A549 (cell line): ENCODE measurements around the gene SLC35B4. TPM values are rescaled to one million over a fixed set of nuclear protein-coding genes. Genes with fewer than 3 reads are reported as not detected.

Experiments
- ATAC-seq, 2 experiments: fragments of 200-7000 bp in 1 of 2; fragments of >200 bp in 1 of 2; cut with Nextera tagmentation in 1 of 2; cut with Tn5 transposase in 1 of 2; 3 replicates each; pipeline versions ENCODE4 v1.8.0 to v1.9.1; 2018 to 2020; ENCODE audit warnings: mild to moderate bottlenecking in 1 of 2, moderate library complexity in 1 of 2
- CTCF ChIA-PET: fragments of 300-600 bp; sonication (Branson Sonifier 250); formaldehyde crosslinking; extraction: SDS; loops from one replicate; lab custom pipeline; 2021; ENCODE audit warnings: antibody characterized with exemption, inconsistent platforms; lab: Yijun Ruan, JAX
- POLR2A ChIA-PET: fragments of 350-600 bp; formaldehyde crosslinking; extraction: SDS; loops from one replicate; lab custom pipeline; 2021; ENCODE audit warnings: antibody characterized with exemption, inconsistent platforms; lab: Yijun Ruan, JAX
- DNase-seq, 2 experiments: peaks; one replicate each; pipeline versions ENCODE4 v3.0.0 to v3.0.0-alpha.2; 2011 to 2016; ENCODE audit warnings: low read depth in 1 of 2, low spot score in 1 of 2
- FAIRE-seq: peaks from 2 replicates; lab custom pipeline; 2011; peaks lifted over from hg19 to GRCh38; lab: Jason Lieb, UNC
- H3K27ac ChIP-seq, 2 experiments: fragments of >200 bp; sonication (Bioruptor Twin); formaldehyde crosslinking; 3 replicates each; pipeline ENCODE4 v1.5.1; 2016 to 2017
- H3K4me1 ChIP-seq: fragments of >200 bp; sonication (Bioruptor Twin); formaldehyde crosslinking; 3 replicates; pipeline ENCODE4 v1.6.1; 2016
- H3K4me2 ChIP-seq: fragments of >200 bp; sonication (Bioruptor Twin); formaldehyde crosslinking; 3 replicates; pipeline ENCODE4 v1.6.1; 2016
- H3K4me3 ChIP-seq: fragments of >200 bp; sonication (Bioruptor Twin); formaldehyde crosslinking; 3 replicates; pipeline ENCODE4 v1.5.1; 2016
- H3K9me3 ChIP-seq: fragments of >200 bp; sonication (Bioruptor Twin); formaldehyde crosslinking; 3 replicates; pipeline ENCODE4 v1.6.1; 2016
- CEBPB ChIP-seq, 2 experiments: fragments of >200 bp in 1 of 2; sonication (Bioruptor Twin) in 1 of 2; formaldehyde crosslinking in 1 of 2; IDR thresholded peaks; 2 replicates each; pipeline ENCODE4 v1.6.1; 2012 to 2016
- CTCF ChIP-seq: fragments of >200 bp; sonication (Bioruptor Twin); formaldehyde crosslinking; IDR thresholded peaks from 3 replicates; pipeline ENCODE4 v1.5.1; 2016
- ESRRA ChIP-seq: fragments of 150-350 bp; IDR thresholded peaks from 2 replicates; pipeline ENCODE4 v1.6.1; 2014; ENCODE audit warnings: mild to moderate bottlenecking, low read length, borderline replicate concordance
- FOSL2 ChIP-seq, 2 experiments: fragments of 450-650 bp in 1 of 2; fragments of >200 bp in 1 of 2; sonication (Bioruptor Twin) in 1 of 2; formaldehyde crosslinking; IDR thresholded peaks; 2 replicates each; pipeline versions ENCODE4 v1.5.0 to v1.6.1; 2016 to 2020; ENCODE audit warnings: mild to moderate bottlenecking in 1 of 2, moderate library complexity in 1 of 2
- HES2 ChIP-seq: fragments of >200 bp; sonication (Bioruptor Twin); formaldehyde crosslinking; IDR thresholded peaks from 2 replicates; pipeline ENCODE4 v1.6.1; 2016
- HOXA7 ChIP-seq: fragments of 250-450 bp; sonication (Bioruptor Pico); IDR thresholded peaks from 2 replicates; pipeline ENCODE4 v1.5.0; 2020; ENCODE audit warnings: mild to moderate bottlenecking, moderate library complexity
- JUNB ChIP-seq: fragments of >200 bp; sonication (Bioruptor Twin); formaldehyde crosslinking; IDR thresholded peaks from 2 replicates; pipeline ENCODE4 v1.6.1; 2016
- MAFK ChIP-seq: fragments of 450-650 bp; IDR thresholded peaks from 2 replicates; pipeline ENCODE4 v1.6.1; 2014; ENCODE audit not compliant: partially characterized antibody
- NR3C1 ChIP-seq: fragments of >200 bp; sonication (Bioruptor Twin); formaldehyde crosslinking; IDR thresholded peaks from 3 replicates; pipeline ENCODE4 v1.6.1; 2017
- PHF8 ChIP-seq: fragments of 200-600 bp; sonication (generic); IDR thresholded peaks from 2 replicates; pipeline ENCODE4 v1.6.1; 2016; ENCODE audit warnings: low read depth, mild to moderate bottlenecking, antibody characterized with exemption, moderate library complexity, borderline replicate concordance
- POLR2A ChIP-seq: IDR thresholded peaks from 2 replicates; pipeline ENCODE4 v1.6.1; 2012; ENCODE audit warnings: mild to moderate bottlenecking, low read length
- RCOR1 ChIP-seq: fragments of 150-350 bp; IDR thresholded peaks from 2 replicates; pipeline ENCODE4 v1.6.1; 2014; ENCODE audit warnings: antibody characterized with exemption, low read length, low read depth
- SREBF2 ChIP-seq: fragments of 450-650 bp; IDR thresholded peaks from 2 replicates; pipeline ENCODE4 v1.6.1; 2014; ENCODE audit warnings: mild to moderate bottlenecking, moderate library complexity
- WGBS: methylation state at CpG from one replicate; pipeline ENCODE4 v1.1.6; 2017; ENCODE audit errors: missing lambda C conversion rate; 5-methylcytosine and 5-hydroxymethylcytosine counted together
- polyA plus RNA-seq, 4 experiments: library from polyadenylated mRNA; depleted of rRNA in 3 of 4; stranded (reverse); fragments of >200 nt; fragmentation: RNase III in 1 of 4; extraction: RNeasy Plus Mini Kit Qiagen cat#74134 plus additional on column Dnase treatment in 1 of 4; gene quantifications; 2 replicates in 3 of 4; 3 replicates in 1 of 4; pipeline ENCODE4 v1.2.3, GENCODE V29; 2011 to 2017
- TF ChIP-seq, protein P1 (sequence below): fragments of 200-600 bp; sonication (generic); IDR thresholded peaks from 2 replicates; pipeline ENCODE4 v1.6.1; 2016; ENCODE audit warnings: antibody characterized with exemption, mild to moderate bottlenecking, moderate library complexity
- TF ChIP-seq, protein P2 (sequence below): fragments of 250-450 bp; sonication (Bioruptor Pico); IDR thresholded peaks from 2 replicates; pipeline ENCODE4 v1.5.0; 2021; ENCODE audit warnings: mild to moderate bottlenecking, moderate library complexity, borderline replicate concordance

Gene SLC35B4
- polyA plus RNA-seq, 2 of the 4 experiments (the other 2 are of a cell fraction) = 32.8 to 73.0 TPM

DNA sequence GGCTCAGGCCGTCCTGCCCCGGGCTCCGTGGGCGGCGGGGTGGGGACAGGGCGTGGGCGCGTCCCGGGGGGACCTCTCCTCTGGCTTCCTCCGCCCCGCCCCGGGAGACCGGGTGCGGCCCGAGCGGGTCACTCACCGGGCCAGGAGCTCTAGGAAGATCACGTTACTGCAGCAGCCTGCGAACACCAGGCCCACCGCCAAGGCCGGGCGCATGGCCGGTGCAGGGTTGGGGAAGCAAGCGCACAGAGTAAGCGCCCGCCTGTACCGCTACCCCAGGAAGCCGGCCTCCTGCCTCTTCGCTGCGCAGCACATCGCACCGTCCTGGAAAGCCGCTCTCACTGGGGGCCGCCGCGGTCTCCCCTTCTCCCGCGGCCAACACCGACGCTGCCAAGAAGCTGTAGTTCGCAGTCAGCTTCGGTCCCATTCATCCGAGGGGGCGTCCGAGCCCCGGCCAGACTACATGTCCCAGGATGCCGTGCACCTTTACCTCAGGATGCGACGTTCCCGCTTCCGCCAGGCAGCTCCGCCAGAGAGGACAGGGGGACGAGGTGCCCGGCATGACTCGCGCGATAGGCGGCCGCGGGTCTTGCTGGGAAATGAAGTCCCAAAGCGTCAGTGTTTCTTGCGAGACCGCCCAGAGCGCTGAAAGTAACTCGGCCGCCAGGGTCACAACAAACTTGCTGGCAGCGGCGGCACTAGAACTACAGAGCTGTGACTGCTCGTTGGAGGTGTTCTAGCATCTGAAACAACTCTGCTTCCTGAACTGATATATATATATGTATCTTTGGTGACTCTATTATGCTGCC lies at the start of gene SLC35B4 (continued):
- TF ChIP-seq, protein P1, sequence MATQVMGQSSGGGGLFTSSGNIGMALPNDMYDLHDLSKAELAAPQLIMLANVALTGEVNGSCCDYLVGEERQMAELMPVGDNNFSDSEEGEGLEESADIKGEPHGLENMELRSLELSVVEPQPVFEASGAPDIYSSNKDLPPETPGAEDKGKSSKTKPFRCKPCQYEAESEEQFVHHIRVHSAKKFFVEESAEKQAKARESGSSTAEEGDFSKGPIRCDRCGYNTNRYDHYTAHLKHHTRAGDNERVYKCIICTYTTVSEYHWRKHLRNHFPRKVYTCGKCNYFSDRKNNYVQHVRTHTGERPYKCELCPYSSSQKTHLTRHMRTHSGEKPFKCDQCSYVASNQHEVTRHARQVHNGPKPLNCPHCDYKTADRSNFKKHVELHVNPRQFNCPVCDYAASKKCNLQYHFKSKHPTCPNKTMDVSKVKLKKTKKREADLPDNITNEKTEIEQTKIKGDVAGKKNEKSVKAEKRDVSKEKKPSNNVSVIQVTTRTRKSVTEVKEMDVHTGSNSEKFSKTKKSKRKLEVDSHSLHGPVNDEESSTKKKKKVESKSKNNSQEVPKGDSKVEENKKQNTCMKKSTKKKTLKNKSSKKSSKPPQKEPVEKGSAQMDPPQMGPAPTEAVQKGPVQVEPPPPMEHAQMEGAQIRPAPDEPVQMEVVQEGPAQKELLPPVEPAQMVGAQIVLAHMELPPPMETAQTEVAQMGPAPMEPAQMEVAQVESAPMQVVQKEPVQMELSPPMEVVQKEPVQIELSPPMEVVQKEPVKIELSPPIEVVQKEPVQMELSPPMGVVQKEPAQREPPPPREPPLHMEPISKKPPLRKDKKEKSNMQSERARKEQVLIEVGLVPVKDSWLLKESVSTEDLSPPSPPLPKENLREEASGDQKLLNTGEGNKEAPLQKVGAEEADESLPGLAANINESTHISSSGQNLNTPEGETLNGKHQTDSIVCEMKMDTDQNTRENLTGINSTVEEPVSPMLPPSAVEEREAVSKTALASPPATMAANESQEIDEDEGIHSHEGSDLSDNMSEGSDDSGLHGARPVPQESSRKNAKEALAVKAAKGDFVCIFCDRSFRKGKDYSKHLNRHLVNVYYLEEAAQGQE = peak; percentile 98
- TF ChIP-seq SREBF2 (no peak), PHF8 (peak; percentile 98), CTCF (no peak)
- TF ChIP-seq, protein P2, sequence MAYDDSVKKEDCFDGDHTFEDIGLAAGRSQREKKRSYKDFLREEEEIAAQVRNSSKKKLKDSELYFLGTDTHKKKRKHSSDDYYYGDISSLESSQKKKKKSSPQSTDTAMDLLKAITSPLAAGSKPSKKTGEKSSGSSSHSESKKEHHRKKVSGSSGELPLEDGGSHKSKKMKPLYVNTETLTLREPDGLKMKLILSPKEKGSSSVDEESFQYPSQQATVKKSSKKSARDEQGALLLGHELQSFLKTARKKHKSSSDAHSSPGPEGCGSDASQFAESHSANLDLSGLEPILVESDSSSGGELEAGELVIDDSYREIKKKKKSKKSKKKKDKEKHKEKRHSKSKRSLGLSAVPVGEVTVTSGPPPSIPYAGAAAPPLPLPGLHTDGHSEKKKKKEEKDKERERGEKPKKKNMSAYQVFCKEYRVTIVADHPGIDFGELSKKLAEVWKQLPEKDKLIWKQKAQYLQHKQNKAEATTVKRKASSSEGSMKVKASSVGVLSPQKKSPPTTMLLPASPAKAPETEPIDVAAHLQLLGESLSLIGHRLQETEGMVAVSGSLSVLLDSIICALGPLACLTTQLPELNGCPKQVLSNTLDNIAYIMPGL (CRISPR knock-in tag) = no peak

DNA sequence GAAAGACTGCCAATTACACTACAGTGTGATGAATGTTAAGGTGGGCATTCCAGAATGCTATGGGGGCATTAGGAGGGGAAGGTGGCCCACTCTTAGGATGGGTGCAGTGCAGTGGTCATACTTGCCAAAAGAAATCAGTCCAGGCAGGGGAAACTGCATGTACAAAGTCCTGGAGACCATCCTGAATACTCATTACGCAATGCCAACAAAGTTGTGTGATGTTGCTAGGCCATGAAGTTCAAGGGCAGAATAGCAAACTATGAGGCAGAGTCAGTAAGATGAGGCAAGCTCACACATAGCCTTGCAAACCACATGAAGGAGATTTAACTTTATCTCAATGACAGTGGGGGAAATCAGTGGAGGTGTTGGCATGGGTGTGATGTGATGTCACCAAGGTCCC lies 49.8 kb upstream of the SLC35B4 start:
- POLR2A ChIA-PET = interaction anchor here (2.3 kb wide), 1 partner anchor 50 kb away, joined by 16 read pairs; the partner anchor contains the start of gene SLC35B4
- peak overlapping the region; percentile 71 for H3K4me2 ChIP-seq
- FAIRE-seq (no peak), ATAC-seq (no peak), DNase-seq (no peak)
- CTCF ChIA-PET = interaction anchor here (0.9 to 14.1 kb wide), 13 partner anchors 8 to 150 kb away, joined by 3 to 140 read pairs (median 5); partner anchors contain the start of gene SLC35B4
- H3K4me1 ChIP-seq = peaks cover 77% of the 10 kb centered on the region
- TF ChIP-seq POLR2A = no peak
- no peak for TF ChIP-seq HOXA7 (CRISPR knock-in tag)
- TF ChIP-seq MAFK = no peak
- no peak for TF ChIP-seq PHF8
- TF ChIP-seq NR3C1 = no peak
- TF ChIP-seq HES2 = peak; percentile 40; the same call in 1 of the 2 replicates
- no peak for TF ChIP-seq RCOR1
- TF ChIP-seq JUNB = 0 out of 2 replicates have a peak, but pooled peaks have one; percentile 12
- no peak for TF ChIP-seq FOSL2 (IDR thresholded peaks at IDR 0.05)
- 0 out of 2 replicates have a peak, but pooled peaks have one; percentile 28 for TF ChIP-seq FOSL2 (CRISPR knock-in tag; IDR thresholded peaks at IDR 0.05)
- peak; percentile 85 to 92 for TF ChIP-seq CEBPB (IDR thresholded peaks at IDR 0.05)
- TF ChIP-seq ESRRA = no peak
- peak overlapping the region; percentile 89 to 90 for H3K27ac ChIP-seq
- no peak overlapping the region for H3K4me3 ChIP-seq
- H3K9me3 ChIP-seq = peaks cover 6% of the 10 kb centered on the region; the same call in 1 of the 3 replicates
- WGBS = 100% methylated on average over 1 of the region's 1 CpG
